ENCODE results near the gene RHBDL3. TPM values are rescaled to one million over a fixed set of nuclear protein-coding genes. Genes with fewer than 3 reads are reported as not detected.
A peak's percentile ranks its signal among the peaks of the same experiment; 100 is the strongest.

The RHBDL3 gene
- total RNA-seq, 1 experiment from 2014 or later = not detected

DNA sequence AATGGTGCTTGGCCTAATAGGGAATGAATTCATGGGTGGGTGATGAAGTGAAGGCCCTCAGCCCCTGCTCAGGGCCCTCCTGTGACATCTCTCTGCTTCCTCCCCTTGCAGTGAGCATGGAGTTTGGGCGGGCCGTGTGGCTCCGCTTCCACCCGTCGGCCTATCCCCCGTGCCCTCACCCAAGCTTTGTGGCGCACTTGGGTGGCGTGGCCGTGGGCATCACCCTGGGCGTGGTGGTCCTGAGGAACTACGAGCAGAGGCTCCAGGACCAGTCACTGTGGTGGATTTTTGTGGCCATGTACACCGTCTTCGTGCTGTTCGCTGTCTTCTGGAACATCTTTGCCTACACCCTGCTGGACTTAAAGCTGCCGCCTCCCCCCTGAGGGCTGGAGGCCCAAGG lies 55.2 kb downstream of the RHBDL3 start:
- H3K27me3 Mint-ChIP-seq (ENCODE audit: insufficient read depth, unreplicated experiment) = peaks cover 4% of the 10 kb centered on the region
- H3K36me3 Mint-ChIP-seq (ENCODE audit: insufficient read depth, unreplicated experiment) = no peaks in the 10 kb centered on the region
- no peak overlapping the region for H3K4me3 Mint-ChIP-seq (ENCODE audit: unreplicated experiment)
- CTCF ChIA-PET = interaction anchor here (0.6 to 2.8 kb wide), 14 partner anchors 17 to 181 kb away, joined by 3 to 18 read pairs (median 5); no protein-coding TSS in a partner anchor
- H3K9me3 Mint-ChIP-seq (ENCODE audit: unreplicated experiment) = no peaks in the 10 kb centered on the region
- H3K27ac Mint-ChIP-seq (ENCODE audit: low read depth, unreplicated experiment) = no peak overlapping the region
- POLR2A ChIA-PET = no interaction called here
- no peaks in the 10 kb centered on the region for H3K4me1 Mint-ChIP-seq (ENCODE audit: insufficient read depth, unreplicated experiment)
- intact Hi-C loops (cut with micrococcal nuclease) = no loop called here
- DNase-seq (ENCODE audit: unreplicated experiment) = no peak
- TF ChIP-seq, protein P1, sequence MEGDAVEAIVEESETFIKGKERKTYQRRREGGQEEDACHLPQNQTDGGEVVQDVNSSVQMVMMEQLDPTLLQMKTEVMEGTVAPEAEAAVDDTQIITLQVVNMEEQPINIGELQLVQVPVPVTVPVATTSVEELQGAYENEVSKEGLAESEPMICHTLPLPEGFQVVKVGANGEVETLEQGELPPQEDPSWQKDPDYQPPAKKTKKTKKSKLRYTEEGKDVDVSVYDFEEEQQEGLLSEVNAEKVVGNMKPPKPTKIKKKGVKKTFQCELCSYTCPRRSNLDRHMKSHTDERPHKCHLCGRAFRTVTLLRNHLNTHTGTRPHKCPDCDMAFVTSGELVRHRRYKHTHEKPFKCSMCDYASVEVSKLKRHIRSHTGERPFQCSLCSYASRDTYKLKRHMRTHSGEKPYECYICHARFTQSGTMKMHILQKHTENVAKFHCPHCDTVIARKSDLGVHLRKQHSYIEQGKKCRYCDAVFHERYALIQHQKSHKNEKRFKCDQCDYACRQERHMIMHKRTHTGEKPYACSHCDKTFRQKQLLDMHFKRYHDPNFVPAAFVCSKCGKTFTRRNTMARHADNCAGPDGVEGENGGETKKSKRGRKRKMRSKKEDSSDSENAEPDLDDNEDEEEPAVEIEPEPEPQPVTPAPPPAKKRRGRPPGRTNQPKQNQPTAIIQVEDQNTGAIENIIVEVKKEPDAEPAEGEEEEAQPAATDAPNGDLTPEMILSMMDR (IDR thresholded peaks at IDR 0.05; ENCODE audit: unreplicated experiment) = no peak
- no TSS peak for BruUV-seq (replicated peaks)

DNA sequence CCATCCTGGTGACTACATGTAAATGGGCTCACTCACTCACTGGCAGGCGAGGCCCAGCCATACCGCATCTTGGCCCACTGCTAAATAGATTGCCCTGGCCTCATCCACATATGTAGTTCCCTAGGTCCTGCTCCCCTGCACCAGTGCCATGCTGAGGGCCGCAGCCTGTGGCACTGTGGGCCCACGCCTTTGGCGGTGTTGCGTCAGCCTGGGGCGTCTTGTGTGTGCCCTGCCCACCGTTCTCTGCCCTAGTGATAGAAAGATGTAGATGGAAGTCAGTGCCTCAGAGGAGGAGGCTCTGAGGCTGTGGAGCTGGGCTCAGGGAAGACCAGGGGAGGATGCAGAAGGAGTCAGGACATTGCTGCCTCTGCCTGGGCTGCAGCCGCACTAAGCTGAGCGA lies 57.4 kb downstream of the RHBDL3 start:
- DNase-seq (ENCODE audit: unreplicated experiment) = no peak
- POLR2A ChIA-PET = no interaction called here
- Mint-ChIP-seq H3K4me3 (ENCODE audit: unreplicated experiment) (no peak overlapping the region), H3K36me3 (ENCODE audit: insufficient read depth, unreplicated experiment) (no peaks in the 10 kb centered on the region), H3K9me3 (ENCODE audit: unreplicated experiment) (no peaks in the 10 kb centered on the region), H3K27me3 (ENCODE audit: insufficient read depth, unreplicated experiment) (no peaks in the 10 kb centered on the region), H3K4me1 (ENCODE audit: insufficient read depth, unreplicated experiment) (no peaks in the 10 kb centered on the region), H3K27ac (ENCODE audit: low read depth, unreplicated experiment) (no peak overlapping the region)
- TF ChIP-seq, protein P1 (IDR thresholded peaks at IDR 0.05; ENCODE audit: unreplicated experiment) = no peak
- intact Hi-C loops (cut with micrococcal nuclease) = no loop called here
- no TSS peak for BruUV-seq (replicated peaks)
- CTCF ChIA-PET = interaction anchor here (0.6 to 2.8 kb wide), 3 partner anchors 44 to 95 kb away, joined by 3 to 14 read pairs (median 3); no protein-coding TSS in a partner anchor

DNA sequence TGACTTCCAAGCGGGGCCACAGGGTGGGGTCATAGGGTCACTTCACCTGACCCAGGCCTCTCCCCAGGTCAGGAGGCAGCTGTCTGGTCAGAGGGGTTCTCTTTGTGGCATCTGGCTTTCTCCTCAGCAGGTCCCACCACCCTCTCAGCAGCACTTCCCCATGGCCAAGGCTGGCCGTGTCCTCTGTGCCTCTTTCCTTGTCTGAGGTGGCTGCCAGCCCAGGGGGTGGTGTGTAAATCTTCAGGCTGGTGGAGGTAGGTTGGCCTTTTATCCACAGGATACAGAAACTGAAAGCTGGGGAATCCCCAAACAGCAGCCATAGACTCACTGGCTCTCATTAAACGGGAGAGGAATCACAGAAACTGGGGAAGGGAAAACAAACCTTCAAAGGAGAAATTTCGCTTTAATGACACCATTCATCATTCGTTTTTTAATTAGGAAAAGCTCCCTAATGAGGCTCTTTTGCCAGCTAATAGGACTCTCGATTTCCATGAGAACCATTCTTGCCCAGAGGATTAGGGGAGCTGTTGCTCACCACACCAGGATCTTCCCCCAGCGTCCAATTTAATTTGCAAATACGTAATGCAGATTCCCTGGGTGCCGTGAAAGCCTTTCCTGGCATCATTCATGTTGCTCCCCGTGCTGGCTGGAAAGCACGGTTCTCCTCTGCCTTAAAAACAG lies 58.3 kb downstream of the RHBDL3 start:
- H3K36me3 Mint-ChIP-seq (ENCODE audit: insufficient read depth, unreplicated experiment) = no peaks in the 10 kb centered on the region
- TF ChIP-seq, protein P1 (IDR thresholded peaks at IDR 0.05; ENCODE audit: unreplicated experiment) = no peak
- no TSS peak for BruUV-seq (replicated peaks)
- peak overlapping the region; percentile 23 for H3K27ac Mint-ChIP-seq (ENCODE audit: low read depth, unreplicated experiment)
- POLR2A ChIA-PET = no interaction called here
- intact Hi-C loops (cut with micrococcal nuclease) = no loop called here
- no peaks in the 10 kb centered on the region for H3K4me1 Mint-ChIP-seq (ENCODE audit: insufficient read depth, unreplicated experiment)
- no peaks in the 10 kb centered on the region for H3K9me3 Mint-ChIP-seq (ENCODE audit: unreplicated experiment)
- CTCF ChIA-PET = interaction anchor here (0.6 to 2.8 kb wide), 4 partner anchors 23 to 73 kb away, joined by 3 to 14 read pairs (median 4); no protein-coding TSS in a partner anchor
- no peaks in the 10 kb centered on the region for H3K27me3 Mint-ChIP-seq (ENCODE audit: insufficient read depth, unreplicated experiment)
- peak; percentile 31 for DNase-seq (ENCODE audit: unreplicated experiment)
- peak overlapping the region; percentile 40 for H3K4me3 Mint-ChIP-seq (ENCODE audit: unreplicated experiment)

DNA sequence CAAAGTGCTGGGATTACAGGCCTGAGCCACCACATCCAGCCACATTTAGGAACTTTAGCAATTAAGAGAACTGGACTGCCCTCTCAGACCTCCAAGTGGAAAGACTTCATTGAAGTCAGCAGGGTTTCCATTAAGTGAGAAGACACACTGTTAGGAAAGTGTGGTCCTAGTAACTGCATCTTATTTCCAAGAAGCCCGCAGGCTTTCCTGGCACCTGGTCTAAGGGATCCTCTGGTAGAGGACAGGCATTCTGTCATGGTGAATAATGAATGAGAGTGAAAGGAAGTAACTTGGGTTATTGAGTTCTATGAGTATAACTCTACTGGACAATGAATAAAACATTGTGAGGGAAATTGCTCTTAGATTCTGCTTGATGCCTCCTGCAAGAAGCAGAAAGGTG lies 62.3 kb downstream of the RHBDL3 start:
- BruUV-seq (replicated peaks) = no TSS peak
- TF ChIP-seq, protein P1 (IDR thresholded peaks at IDR 0.05; ENCODE audit: unreplicated experiment) = no peak
- Mint-ChIP-seq H3K4me1 (ENCODE audit: insufficient read depth, unreplicated experiment) (no peaks in the 10 kb centered on the region), H3K27ac (ENCODE audit: low read depth, unreplicated experiment) (no peak overlapping the region), H3K27me3 (ENCODE audit: insufficient read depth, unreplicated experiment) (no peaks in the 10 kb centered on the region), H3K4me3 (ENCODE audit: unreplicated experiment) (no peak overlapping the region), H3K9me3 (ENCODE audit: unreplicated experiment) (no peaks in the 10 kb centered on the region), H3K36me3 (ENCODE audit: insufficient read depth, unreplicated experiment) (peaks cover 5% of the 10 kb centered on the region)
- DNase-seq (ENCODE audit: unreplicated experiment) = no peak
- POLR2A ChIA-PET = interaction anchor here (0.8 kb wide), 1 partner anchor 13 kb away, joined by 3 read pairs; no protein-coding TSS in a partner anchor
- CTCF ChIA-PET = interaction anchor here (0.5 to 3.2 kb wide), 2 partner anchors 8 to 116 kb away, joined by 3 to 9 read pairs; partner anchors contain the start of gene PSMD11
- intact Hi-C loops (cut with micrococcal nuclease) = no loop called here
